ENCODE data around the gene BIRC7.

GRCh38 chr20:63244468-63244867, 8.8 kb downstream of the BIRC7 start:
- TF ChIP-seq CTCF (IDR thresholded peaks at IDR 0.05 in 8 of 11, conservative IDR thresholded peaks at IDR 0.05 in 3 of 11) (no peak), POLR2A (IDR thresholded peaks at IDR 0.05) (no peak)
